DOHH2 (cell line): Measurements from ENCODE around the gene CTLA4.

Experiments used
- CTCF ChIP-seq: fragments of 200-600 bp; sonication (generic); IDR thresholded peaks from one replicate; pipeline ENCODE4 v1.5.1; 2014; ENCODE audit warnings: antibody characterized with exemption, mild to moderate bottlenecking, low read depth, low read length; ENCODE audit not compliant: poor library complexity, severe bottlenecking
- EZH2phosphoT487 ChIP-seq: fragments of 200-600 bp; sonication (generic); IDR thresholded peaks from 2 replicates; pipeline ENCODE4 v1.6.1; 2017; ENCODE audit warnings: borderline replicate concordance, mild to moderate bottlenecking, antibody characterized with exemption, low read length, moderate library complexity, mixed read lengths

- no peak for TF ChIP-seq CTCF
- no peak for TF ChIP-seq EZH2phosphoT487
These were observed 48.0 kb upstream of the CTLA4 start for GRCh38 chr2:203819434-203820133.
